GM12878 (cell line): Measurements from ENCODE around the gene TRIM63.

Experiments used
- POLR2AphosphoS2 ChIP-seq: IDR thresholded peaks from 2 replicates; pipeline ENCODE4 v1.6.1; 2011; ENCODE audit warnings: low read depth, mild to moderate bottlenecking, low read length, improper control_type of control experiment, moderate library complexity
- POLR2AphosphoS5 ChIP-seq: IDR thresholded peaks from 2 replicates; pipeline ENCODE4 v1.6.1; 2011; ENCODE audit warnings: mild to moderate bottlenecking, low read length, inconsistent platforms
- SMC3 ChIP-seq: IDR thresholded peaks from 2 replicates; pipeline ENCODE4 v1.6.1; 2011; ENCODE audit warnings: low read length, improper control_type of control experiment, borderline replicate concordance
- SP1 ChIP-seq: IDR thresholded peaks from one replicate; pipeline ENCODE4 v1.6.1; 2011; ENCODE audit warnings: low read depth, low read length

DNA sequence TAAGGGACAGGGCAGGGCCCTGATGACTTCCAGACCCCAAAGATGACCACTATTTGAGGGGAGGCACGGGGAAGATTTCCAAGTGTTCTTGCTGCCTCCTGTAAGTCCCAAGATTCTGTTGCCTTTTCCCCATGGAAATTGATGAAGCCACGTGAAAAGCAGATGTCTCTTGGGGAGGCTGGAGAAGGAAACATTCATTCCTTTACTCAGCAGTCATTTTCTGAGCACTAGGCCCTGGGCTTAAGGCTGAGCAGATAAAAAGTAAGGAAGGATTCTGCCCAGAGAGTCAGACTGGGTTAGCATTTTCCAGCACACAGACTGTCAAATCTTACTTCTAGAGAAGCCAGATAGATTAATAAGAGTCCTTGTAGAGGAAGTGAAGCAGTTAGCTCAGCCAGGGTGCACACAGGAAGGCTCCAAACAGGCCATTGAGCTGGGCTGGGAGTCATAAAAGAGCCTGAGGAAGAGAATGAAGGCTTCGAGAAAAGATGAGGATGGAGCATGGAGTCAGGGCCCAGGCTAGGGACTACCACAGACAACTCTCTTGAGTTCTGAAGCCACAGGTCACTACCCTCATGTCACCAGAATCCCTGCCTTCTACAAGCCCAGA, 35.7 kb downstream of the TRIM63 start:
- TF ChIP-seq POLR2AphosphoS2: no peak
- TF ChIP-seq SP1: no peak
- TF ChIP-seq SMC3: no peak
- no peak for TF ChIP-seq POLR2AphosphoS5
